ENCODE results near the gene FERMT3. TPM values are rescaled to one million over a fixed set of nuclear protein-coding genes. Genes with fewer than 3 reads are reported as not detected.

Gene FERMT3
- total and polyA plus RNA-seq, 4 donors, result 3.4 to 47.2 (median 9.7) TPM

- H3K4me1 ChIP-seq (ENCODE audit: control insufficient read depth in 4 of 4, insufficient read depth in 4 of 4, low read length in 3 of 4), result peaks cover 0 to 13% (median 9%) of the 10 kb centered on the region in 4 donors
- 44% methylated on average over 20 of the region's 20 CpGs for WGBS
- TF ChIP-seq RXRA (IDR thresholded peaks at IDR 0.05) (peak; percentile 76 to 80), GABPA (IDR thresholded peaks at IDR 0.05 in 1 of 2, conservative IDR thresholded peaks at IDR 0.05 in 1 of 2) (peak in 1 of 2 donors; percentile 35), HNF4A (conservative IDR thresholded peaks at IDR 0.05) (peak; percentile 53 to 63), MAX (IDR thresholded peaks at IDR 0.05) (peak; percentile 48), FOXA1 (IDR thresholded peaks at IDR 0.05) (no peak)
- H3K27me3 ChIP-seq (ENCODE audit: control insufficient read depth in 4 of 4, insufficient read depth in 4 of 4, low read length in 3 of 4), result no peaks in the 10 kb centered on the region
- H3K9me3 ChIP-seq (ENCODE audit: control insufficient read depth in 4 of 4, low read length in 3 of 4), result no peaks in the 10 kb centered on the region
- peak overlapping the region; percentile 84 to 85 for H3K27ac ChIP-seq (ENCODE audit: low read depth in 1 of 2, low read length in 2 of 2)
- no peaks in the 10 kb centered on the region for H3K36me3 ChIP-seq (ENCODE audit: control insufficient read depth in 4 of 4, insufficient read depth in 3 of 4, low read depth in 1 of 4, low read length in 3 of 4)
- H3K4me3 ChIP-seq (ENCODE audit: low read depth in 1 of 3, low read length in 3 of 3), result peak overlapping the region; percentile 62 to 88 (median 86)
- H3K9ac ChIP-seq (ENCODE audit: low read depth in 1 of 2, low read length in 2 of 2), result peak overlapping the region; percentile 37 to 48
- no peak for DNase-seq (ENCODE audit: low spot score)
These were observed 41.9 kb upstream of the FERMT3 start for GRCh38 chr11:64164392-64165312.

- DNase-seq (ENCODE audit: low spot score), result no peak
- TF ChIP-seq HNF4G (IDR thresholded peaks at IDR 0.05) (no peak), TAF1 (conservative IDR thresholded peaks at IDR 0.05) (no peak), JUND (IDR thresholded peaks at IDR 0.05) (no peak), ZBTB33 (IDR thresholded peaks at IDR 0.05) (no peak), FOXA1 (IDR thresholded peaks at IDR 0.05) (no peak), REST (IDR thresholded peaks at IDR 0.05) (no peak), NR2F2 (IDR thresholded peaks at IDR 0.05) (no peak), EGR1 (IDR thresholded peaks at IDR 0.05; ENCODE audit: low read depth in 2 of 2) (no peak), CTCF (IDR thresholded peaks at IDR 0.05; ENCODE audit: low read depth, low read length, missing input control) (no peak), SP1 (IDR thresholded peaks at IDR 0.05) (no peak), GABPA (IDR thresholded peaks at IDR 0.05 in 1 of 2, conservative IDR thresholded peaks at IDR 0.05 in 1 of 2) (no peak), RAD21 (IDR thresholded peaks at IDR 0.05) (no peak), YY1 (IDR thresholded peaks at IDR 0.05) (no peak), MAX (IDR thresholded peaks at IDR 0.05) (no peak), HNF4A (conservative IDR thresholded peaks at IDR 0.05) (no peak), FOXA2 (IDR thresholded peaks at IDR 0.05) (no peak), RXRA (IDR thresholded peaks at IDR 0.05) (no peak)
- no peaks in the 10 kb centered on the region for H3K9me3 ChIP-seq (ENCODE audit: control insufficient read depth in 4 of 4, low read length in 3 of 4)
- peak overlapping the region; percentile 62 to 88 (median 86) for H3K4me3 ChIP-seq (ENCODE audit: low read depth in 1 of 3, low read length in 3 of 3)
- H3K36me3 ChIP-seq (ENCODE audit: control insufficient read depth in 4 of 4, insufficient read depth in 3 of 4, low read depth in 1 of 4, low read length in 3 of 4), result no peaks in the 10 kb centered on the region
- peaks cover 0 to 13% (median 9%) of the 10 kb centered on the region in 4 donors for H3K4me1 ChIP-seq (ENCODE audit: control insufficient read depth in 4 of 4, insufficient read depth in 4 of 4, low read length in 3 of 4)
- 1% methylated on average over 32 of the region's 32 CpGs for WGBS
- no peaks in the 10 kb centered on the region for H3K27me3 ChIP-seq (ENCODE audit: control insufficient read depth in 4 of 4, insufficient read depth in 4 of 4, low read length in 3 of 4)
- peak overlapping the region; percentile 84 to 85 for H3K27ac ChIP-seq (ENCODE audit: low read depth in 1 of 2, low read length in 2 of 2)
- peak overlapping the region in 1 of 2 donors; percentile 48 for H3K9ac ChIP-seq (ENCODE audit: low read depth in 1 of 2, low read length in 2 of 2)
These were observed 41.1 kb upstream of the FERMT3 start for GRCh38 chr11:64165481-64165841.
